GM18907 (cell line): ENCODE data around the gene CLDN20.
A peak's percentile ranks its signal among the peaks of the same experiment; 100 is the strongest.
"Not testable (repeated sequence)": the region's sequence is repeated elsewhere in the genome, so short reads cannot be mapped to it uniquely, and the experiment has no call there.

Experiments
- ATAC-seq: cut with Tn5 transposase; IDR thresholded peaks from one replicate; pipeline ENCODE4 v1.9.1; 2021; ENCODE audit warnings: mild to moderate bottlenecking, moderate library complexity; ENCODE audit not compliant: unreplicated experiment

The CLDN20 gene

GRCh38 chr6:155268088-155268867, 4.5 kb downstream of the CLDN20 start:
- not testable (repeated sequence) for ATAC-seq

GRCh38 chr6:155269765-155270164, 6.0 kb downstream of the CLDN20 start:
- ATAC-seq, result no peak

GRCh38 chr6:155270561-155271091, 6.8 kb downstream of the CLDN20 start:
- no peak for ATAC-seq

- ATAC-seq, result no peak
Observed at GRCh38 chr6:155271145-155271544, 7.3 kb downstream of the CLDN20 start.

- no peak for ATAC-seq
Observed at GRCh38 chr6:155272353-155273232, 8.8 kb downstream of the CLDN20 start.

- peak; percentile 53 for ATAC-seq
Observed at GRCh38 chr6:155273431-155273830, 9.6 kb downstream of the CLDN20 start.

- no peak for ATAC-seq
Observed at GRCh38 chr6:155274106-155274505, 10.3 kb downstream of the CLDN20 start.

GRCh38 chr6:155274533-155274932, 10.7 kb downstream of the CLDN20 start:
- no peak for ATAC-seq

- no peak for ATAC-seq
Observed at GRCh38 chr6:155275808-155276480, 12.1 kb downstream of the CLDN20 start.

- ATAC-seq, result no peak
Observed at GRCh38 chr6:155276638-155277037, 12.8 kb downstream of the CLDN20 start.

GRCh38 chr6:155278319-155279049, 14.7 kb downstream of the CLDN20 start:
- no peak for ATAC-seq

- no peak for ATAC-seq
Observed at GRCh38 chr6:155284775-155285174, 21.0 kb downstream of the CLDN20 start.

GRCh38 chr6:155287762-155288161, 23.9 kb downstream of the CLDN20 start:
- ATAC-seq, result no peak

GRCh38 chr6:155290491-155290890, 26.7 kb downstream of the CLDN20 start:
- no peak for ATAC-seq

- no peak for ATAC-seq
Observed at GRCh38 chr6:155291291-155291690, 27.5 kb downstream of the CLDN20 start.

- no peak for ATAC-seq
Observed at GRCh38 chr6:155292711-155293110, 28.9 kb downstream of the CLDN20 start.

- no peak for ATAC-seq
Observed at GRCh38 chr6:155297669-155298068, 33.9 kb downstream of the CLDN20 start.

- ATAC-seq, result no peak
Observed at GRCh38 chr6:155301867-155302266, 38.1 kb downstream of the CLDN20 start.

GRCh38 chr6:155303361-155303870, 39.6 kb downstream of the CLDN20 start:
- ATAC-seq, result no peak

GRCh38 chr6:155306958-155307357, 43.1 kb downstream of the CLDN20 start:
- no peak for ATAC-seq
